NCI-H748 (cell line): ENCODE results near the gene TSC22D4.
A peak's percentile ranks its signal among the peaks of the same experiment; 100 is the strongest.

Experiments
- DNase-seq: peaks from one replicate; lab custom pipeline; 2025; ENCODE audit not compliant: unreplicated experiment; lab: John Stamatoyannopoulos, UW

Gene TSC22D4

GRCh38 chr7:100493476-100494264, 14.7 kb upstream of the TSC22D4 start:
- no peak for DNase-seq

- DNase-seq, result no peak
These were observed 13.9 kb upstream of the TSC22D4 start for GRCh38 chr7:100492738-100493475.

GRCh38 chr7:100491192-100491578, 12.2 kb upstream of the TSC22D4 start:
- DNase-seq, result no peak

- DNase-seq, result peak; percentile 46
These were observed 11.6 kb upstream of the TSC22D4 start for GRCh38 chr7:100490483-100491191.

GRCh38 chr7:100489824-100490223, 10.8 kb upstream of the TSC22D4 start:
- DNase-seq, result peak; percentile 100

GRCh38 chr7:100489121-100489520, 10.1 kb upstream of the TSC22D4 start:
- no peak for DNase-seq

- DNase-seq, result no peak
These were observed 9.5 kb upstream of the TSC22D4 start for GRCh38 chr7:100488333-100489095.

- DNase-seq, result peak; percentile 18
These were observed 7.9 kb upstream of the TSC22D4 start for GRCh38 chr7:100486753-100487446.

- no peak for DNase-seq
These were observed 7.2 kb upstream of the TSC22D4 start for GRCh38 chr7:100486111-100486636.

- no peak for DNase-seq
These were observed 6.5 kb upstream of the TSC22D4 start for GRCh38 chr7:100485471-100485876.

- DNase-seq, result peak; percentile 11
These were observed 5.6 kb upstream of the TSC22D4 start for GRCh38 chr7:100484673-100485045.

GRCh38 chr7:100483722-100484672, 5.0 kb upstream of the TSC22D4 start, which contains the start of gene NYAP1:
TSS of gene NYAP1 (plus strand) at chr7:100483927. CDS start at chr7:100485312, 1,385 bp downstream.
- DNase-seq, result peak; percentile 71

- DNase-seq, result peak; percentile 71
These were observed 4.2 kb upstream of the TSC22D4 start for GRCh38 chr7:100483090-100483721.

- DNase-seq, result no peak
These were observed 3.7 kb upstream of the TSC22D4 start for GRCh38 chr7:100482728-100483089.

GRCh38 chr7:100481466-100481865, 2.5 kb upstream of the TSC22D4 start:
- DNase-seq, result no peak

- no peak for DNase-seq
These were observed 1.1 kb downstream of the TSC22D4 start for GRCh38 chr7:100477871-100478267.

GRCh38 chr7:100476903-100477870, 1.8 kb downstream of the TSC22D4 start:
- DNase-seq, result no peak
